RWPE1 (cell line): ENCODE measurements around the gene DAGLA.

Experiments used
- CTCF ChIA-PET: fragments of 350-600 bp; sonication (Branson Sonifier 250); formaldehyde crosslinking; extraction: SDS; loops from one replicate; lab custom pipeline; 2021; lab: Yijun Ruan, JAX
- POLR2A ChIA-PET: fragments of 400-600 bp; formaldehyde crosslinking; extraction: SDS; loops from one replicate; lab custom pipeline; 2020; ENCODE audit warnings: antibody characterized with exemption; ENCODE audit not compliant: low non-redundant PET; lab: Yijun Ruan, JAX
- DNase-seq: peaks from one replicate; pipeline ENCODE4 v3.0.0; 2012; ENCODE audit warnings: low spot score
- H3K27ac ChIP-seq: fragments of 450-650 bp; 2 replicates; pipeline ENCODE4 v1.5.1; 2017
- CTCF ChIP-seq: fragments of 450-650 bp; conservative IDR thresholded peaks from 2 replicates; pipeline ENCODE4 v1.5.1; 2017; ENCODE audit warnings: low read depth, mild to moderate bottlenecking

DAGLA gene

GRCh38 chr11:61637277-61637676, 42.9 kb upstream of the DAGLA start:
- TF ChIP-seq CTCF: no peak
- no peak overlapping the region for H3K27ac ChIP-seq
- CTCF ChIA-PET: interaction anchor here (0.6 to 2.2 kb wide), 5 partner anchors 9 to 385 kb away, joined by 3 to 10 read pairs (median 5); no protein-coding TSS in a partner anchor
- POLR2A ChIA-PET: no interaction called here
- no peak for DNase-seq

DNA sequence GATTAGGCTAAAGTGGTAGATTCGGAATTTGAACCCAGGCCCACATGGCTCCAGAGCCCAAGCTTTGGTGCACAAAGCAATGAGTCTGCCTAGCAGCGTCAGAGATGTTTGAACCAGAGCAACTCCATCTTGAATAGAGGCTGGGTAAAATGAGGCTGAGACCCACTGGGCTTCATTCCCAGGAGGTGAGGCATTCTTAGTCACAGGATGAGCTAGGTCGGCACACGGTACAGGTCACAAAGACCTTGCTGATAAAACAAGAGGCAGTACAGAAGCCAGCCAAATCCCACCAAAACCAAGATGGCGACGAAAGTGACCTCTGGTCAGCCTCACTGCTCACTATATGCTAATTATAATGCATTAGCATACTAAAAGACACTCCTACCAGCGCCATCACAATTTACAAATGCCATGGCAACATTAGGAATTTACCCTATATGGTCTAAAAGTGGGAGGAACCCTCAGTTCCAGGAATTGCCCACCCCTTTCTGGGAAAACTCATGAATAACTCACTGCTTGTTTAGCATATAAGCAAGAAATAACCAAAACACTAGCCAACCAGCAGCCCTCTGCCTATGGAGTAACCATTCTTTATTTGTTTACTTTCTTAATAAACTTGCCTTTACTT, 40.3 kb upstream of the DAGLA start:
- DNase-seq: no peak
- no peak overlapping the region for H3K27ac ChIP-seq
- CTCF ChIA-PET: interaction anchor here (0.6 to 2.0 kb wide), 4 partner anchors 11 to 194 kb away, joined by 3 to 13 read pairs (median 3); no protein-coding TSS in a partner anchor
- POLR2A ChIA-PET: no interaction called here
- TF ChIP-seq CTCF: no peak

DNA sequence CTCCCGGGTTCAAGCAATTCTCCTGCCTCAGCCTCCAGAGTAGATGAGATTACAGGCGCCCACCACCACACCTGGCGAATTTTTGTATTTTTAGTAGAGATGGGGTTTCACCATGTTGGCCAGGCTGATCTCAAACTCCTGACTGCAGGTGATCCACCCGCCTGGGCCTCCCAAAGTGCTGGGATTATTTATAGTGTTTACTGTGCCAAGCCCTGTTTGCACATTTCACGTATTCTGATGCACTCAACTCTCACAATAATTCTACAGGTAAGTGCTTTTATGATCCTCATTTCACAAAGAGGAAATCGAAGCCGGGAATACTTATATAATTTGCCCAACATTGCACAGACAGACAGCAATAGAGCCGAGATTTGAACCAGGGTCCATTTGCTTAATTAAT, 38.0 kb upstream of the DAGLA start:
- CTCF ChIA-PET: no interaction called here
- H3K27ac ChIP-seq: no peak overlapping the region
- POLR2A ChIA-PET: no interaction called here
- DNase-seq: no peak
- no peak for TF ChIP-seq CTCF

DNA sequence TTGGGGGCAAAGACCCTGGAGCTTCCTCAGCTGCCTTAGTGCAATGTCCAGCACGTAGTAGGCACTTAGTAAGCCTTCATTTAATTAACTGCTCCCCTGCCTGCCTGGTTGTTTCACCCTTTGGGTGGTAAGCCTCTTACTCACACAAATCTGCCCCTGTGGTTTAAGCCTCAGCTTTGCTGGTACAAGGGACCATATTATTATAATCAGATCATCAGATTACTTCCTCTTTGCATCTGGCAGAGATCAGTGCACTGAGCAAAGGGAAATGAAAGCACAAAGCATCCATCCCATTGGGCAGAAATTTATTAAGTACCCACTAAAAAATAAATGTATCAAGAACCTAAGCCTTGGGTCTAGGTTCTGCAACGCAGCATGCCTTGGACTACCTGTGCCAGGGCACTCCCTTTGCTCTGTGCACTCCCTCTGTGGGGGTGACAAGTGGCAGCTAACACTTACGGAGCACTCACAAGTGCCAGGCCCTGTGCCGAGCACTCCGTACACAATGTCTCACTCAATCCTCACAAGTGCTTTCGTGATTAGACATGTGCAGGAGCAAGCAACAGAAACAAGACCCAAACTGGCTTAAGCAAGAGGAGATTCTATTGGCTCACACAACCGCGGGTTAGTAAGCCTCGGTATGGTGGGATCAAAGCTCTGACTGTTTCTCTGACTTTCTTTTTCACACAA, 34.9 kb upstream of the DAGLA start:
- TF ChIP-seq CTCF: no peak
- ChIA-PET CTCF (interaction anchor here (0.5 kb wide), 1 partner anchor 461 kb away, joined by 3 read pairs; no protein-coding TSS in a partner anchor), POLR2A (no interaction called here)
- DNase-seq: no peak
- H3K27ac ChIP-seq: no peak overlapping the region

- no peak for TF ChIP-seq CTCF
- ChIA-PET POLR2A (no interaction called here), CTCF (interaction anchor here (0.8 to 2.3 kb wide), 2 partner anchors 9 to 56 kb away, joined by 3 to 13 read pairs; no protein-coding TSS in a partner anchor)
- no peak overlapping the region for H3K27ac ChIP-seq
- no peak for DNase-seq
Observed at GRCh38 chr11:61647529-61647928, 32.7 kb upstream of the DAGLA start.

DNA sequence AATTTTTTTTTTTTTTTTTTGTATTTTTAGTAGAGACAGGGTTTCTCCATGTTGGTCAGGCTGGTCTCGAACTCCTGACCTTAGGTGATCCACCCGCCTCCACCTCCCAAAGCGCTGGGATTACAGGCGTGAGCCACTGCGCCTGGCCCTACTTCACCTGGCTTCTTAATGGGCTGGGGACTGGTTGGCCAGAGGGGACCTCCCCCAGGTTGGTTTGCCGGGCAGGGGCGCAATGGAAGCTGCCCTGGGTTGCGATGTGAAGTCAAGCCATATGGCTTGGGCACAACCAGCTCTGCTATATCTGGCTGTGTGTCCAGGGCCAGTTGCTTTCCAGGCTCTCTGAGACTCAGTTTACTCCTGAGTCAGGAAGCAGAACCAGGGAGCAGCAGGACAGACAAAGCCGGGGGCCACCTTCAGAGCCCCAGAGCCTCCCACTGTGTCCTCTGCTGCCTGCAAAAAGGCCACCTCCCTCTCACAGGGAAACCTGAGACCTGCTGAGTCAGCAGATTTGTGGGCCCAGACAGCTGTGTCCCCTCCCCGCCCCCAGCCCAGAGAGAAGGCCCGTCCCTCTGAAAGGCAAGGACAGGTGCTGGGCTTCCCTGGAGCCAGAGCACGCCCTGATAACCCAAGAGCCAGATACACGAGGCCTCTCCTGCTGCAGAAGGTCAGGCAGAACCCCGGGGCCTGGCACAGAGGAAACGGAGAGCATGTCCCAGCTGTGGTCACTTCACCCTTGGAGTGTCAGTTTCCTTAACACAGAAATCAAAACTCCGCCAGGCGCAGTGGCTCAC, 29.2 kb upstream of the DAGLA start:
- ChIA-PET POLR2A (no interaction called here), CTCF (interaction anchor here (0.8 to 0.9 kb wide), 2 partner anchors 12 to 14 kb away, joined by 4 read pairs; no protein-coding TSS in a partner anchor)
- H3K27ac ChIP-seq: no peak overlapping the region
- no peak for DNase-seq
- TF ChIP-seq CTCF: no peak
